GM19035 (cell line): ENCODE measurements around the gene PCBP2.

Experiments used
- ATAC-seq: cut with Tn5 transposase; IDR thresholded peaks from one replicate; pipeline ENCODE4 v1.9.1; 2021; ENCODE audit not compliant: unreplicated experiment

Gene PCBP2

DNA sequence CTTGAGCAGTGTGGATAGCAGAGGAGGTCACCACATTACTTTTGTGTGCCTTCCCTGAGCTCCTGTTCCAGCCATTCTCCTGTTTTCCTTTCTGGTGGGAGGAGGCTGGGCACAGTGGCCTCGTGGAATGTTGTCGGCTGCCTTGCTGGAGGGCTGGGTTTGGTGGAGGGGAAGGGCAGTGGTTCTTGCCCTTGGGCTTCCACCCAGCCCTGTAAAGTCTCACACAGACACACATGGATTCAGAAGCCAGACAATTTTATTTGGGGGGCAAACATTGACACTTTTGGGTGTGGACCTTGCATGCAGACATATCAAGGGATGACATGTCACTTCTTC is 54.5 kb downstream of the PCBP2 start:
- no peak for ATAC-seq

DNA sequence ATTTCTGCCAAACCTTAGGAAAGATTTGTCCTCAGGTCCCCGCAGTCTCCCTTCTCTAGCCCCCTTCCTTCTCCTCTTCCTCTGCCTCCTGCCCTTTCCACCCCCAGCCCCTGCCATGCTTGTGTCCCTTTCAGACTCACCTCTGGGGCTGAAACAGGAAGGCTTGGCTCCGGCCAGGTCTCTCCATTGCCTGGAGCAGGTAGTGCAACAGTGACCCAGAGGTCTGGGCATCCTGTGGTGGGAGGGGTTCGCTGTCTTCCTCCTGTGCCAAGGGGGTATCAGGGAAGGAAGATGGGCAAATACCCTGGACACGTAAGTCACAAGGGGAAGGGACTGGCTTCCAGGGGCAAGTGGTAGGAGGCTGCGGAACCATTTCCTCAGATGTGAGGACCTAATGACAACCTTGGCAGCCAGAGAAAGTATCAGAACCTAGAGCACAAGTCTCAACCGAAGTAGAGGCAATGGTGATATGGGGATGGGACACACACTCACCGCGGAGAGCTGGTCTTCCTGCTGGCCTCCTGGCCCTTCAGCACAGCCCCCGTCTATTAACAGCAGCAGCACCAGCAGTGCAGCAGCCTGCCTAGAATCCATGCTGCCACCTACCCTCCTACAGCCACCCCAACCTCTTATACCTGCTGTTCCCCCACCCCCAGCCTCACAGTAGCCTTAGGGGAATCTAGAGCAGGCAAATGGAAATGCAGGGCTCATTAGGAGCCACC is 55.1 kb downstream of the PCBP2 start, which contains the start of gene NPFF:
NPFF (minus strand) TSS at position 604 of the 722 bp plus-strand sequence; CDS start at position 594, 10 bp downstream.
- no peak for ATAC-seq

DNA sequence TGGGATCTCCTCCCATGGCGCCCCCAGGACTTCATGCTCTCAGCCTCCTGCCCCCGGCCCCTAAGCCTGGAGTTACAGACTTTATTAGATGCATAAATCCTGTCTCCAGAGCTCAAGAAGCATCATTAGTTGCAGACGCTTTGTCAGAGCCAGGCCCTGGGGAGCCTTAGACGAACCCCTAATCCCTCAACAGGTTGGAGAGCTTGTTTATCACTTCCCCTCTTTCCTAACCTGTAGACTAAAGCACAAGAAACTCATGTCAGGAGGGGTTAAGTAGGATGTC is 55.6 kb downstream of the PCBP2 start:
- no peak for ATAC-seq

- ATAC-seq, result peak; percentile 88
These were observed 56.8 kb downstream of the PCBP2 start for GRCh38 chr12:53508534-53509170.

GRCh38 chr12:53510181-53510812 is 58.4 kb downstream of the PCBP2 start:
- ATAC-seq, result no peak

DNA sequence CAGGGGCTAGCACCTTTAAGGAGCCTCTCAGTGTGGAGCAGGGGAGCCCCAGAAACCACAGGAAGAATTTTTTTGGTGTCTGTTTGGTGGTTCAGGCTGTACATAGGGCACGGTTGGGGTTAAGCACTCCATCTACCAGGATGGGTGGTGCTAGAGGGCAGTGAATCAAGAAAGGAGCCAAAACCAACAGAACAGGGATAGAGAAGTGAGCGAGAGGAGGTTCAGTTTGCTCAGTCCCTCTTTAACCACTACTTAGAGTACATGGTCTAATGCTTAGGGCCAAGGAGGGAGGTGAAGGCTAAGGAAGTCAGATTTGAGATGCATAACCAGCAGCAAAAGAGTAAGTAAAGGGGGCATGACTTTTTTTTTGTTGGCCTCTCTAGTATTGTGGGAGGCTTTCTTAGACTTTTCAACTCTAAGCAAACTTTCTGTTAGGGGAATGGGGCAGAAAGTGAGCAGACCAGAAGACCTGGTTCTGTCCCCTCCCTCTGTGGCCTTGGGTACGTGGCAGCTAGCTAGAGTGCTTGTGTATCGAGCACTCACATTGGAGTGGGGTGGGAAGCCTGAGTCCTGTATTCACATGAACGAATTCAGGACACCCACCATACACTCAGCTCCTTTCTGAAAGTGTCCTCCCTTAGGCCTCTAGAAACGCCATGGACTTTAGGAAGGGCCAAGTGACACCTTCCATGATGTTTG is 62.0 kb downstream of the PCBP2 start:
- no peak for ATAC-seq

- no peak for ATAC-seq
These were observed 62.9 kb downstream of the PCBP2 start for GRCh38 chr12:53514628-53515290.

- ATAC-seq, result no peak
These were observed 63.4 kb downstream of the PCBP2 start for GRCh38 chr12:53515291-53515680.

- no peak for ATAC-seq
These were observed 65.0 kb downstream of the PCBP2 start for GRCh38 chr12:53516758-53517455.

DNA sequence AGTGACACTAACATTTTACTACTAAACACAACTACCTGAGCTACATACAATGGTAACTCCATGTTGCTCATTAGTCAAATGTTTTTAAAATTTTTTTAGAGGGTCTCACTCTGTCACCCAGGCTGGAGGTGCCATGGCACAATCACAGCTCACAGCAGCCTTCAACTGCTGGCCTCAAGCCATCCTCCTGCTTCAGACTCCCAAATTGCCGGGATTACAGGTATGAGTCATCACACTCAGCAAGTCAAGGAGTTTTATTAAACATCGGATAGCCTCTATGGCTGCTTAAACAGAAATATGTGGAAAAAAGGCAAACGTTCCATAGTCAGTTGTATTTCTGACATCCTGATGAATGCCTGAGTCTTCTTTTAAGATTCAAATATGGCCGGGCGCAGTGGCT is 66.5 kb downstream of the PCBP2 start:
- ATAC-seq, result no peak

GRCh38 chr12:53523131-53523530 is 71.2 kb downstream of the PCBP2 start:
- no peak for ATAC-seq

GRCh38 chr12:53524476-53524875 is 72.6 kb downstream of the PCBP2 start:
- ATAC-seq, result no peak

- no peak for ATAC-seq
These were observed 78.2 kb downstream of the PCBP2 start for GRCh38 chr12:53530061-53530460.
